GM13976 (cell line): ENCODE results near the gene NR2E1.

ENCODE experiments used
- DNase-seq: peaks from one replicate; pipeline ENCODE4 v3.0.0; 2012; ENCODE audit warnings: low spot score
- in situ Hi-C: fragments of 300-500 bp; cut with MboI; formaldehyde crosslinking; loops from one replicate; pipeline ENCODE4 v1.12.0; 2022; ENCODE audit warnings: low sequenced_read_pairs, mixed read lengths, inconsistent platforms; ENCODE audit not compliant: unreplicated experiment
- TF ChIP-seq, protein P1 (sequence below): IDR thresholded peaks from 2 replicates; pipeline ENCODE4 v1.5.1; 2012; ENCODE audit warnings: borderline replicate concordance, mild to moderate bottlenecking; ENCODE audit not compliant: insufficient read depth; ENCODE audit errors: extremely low read depth, missing control alignments, control extremely low read depth

Gene NR2E1

DNA sequence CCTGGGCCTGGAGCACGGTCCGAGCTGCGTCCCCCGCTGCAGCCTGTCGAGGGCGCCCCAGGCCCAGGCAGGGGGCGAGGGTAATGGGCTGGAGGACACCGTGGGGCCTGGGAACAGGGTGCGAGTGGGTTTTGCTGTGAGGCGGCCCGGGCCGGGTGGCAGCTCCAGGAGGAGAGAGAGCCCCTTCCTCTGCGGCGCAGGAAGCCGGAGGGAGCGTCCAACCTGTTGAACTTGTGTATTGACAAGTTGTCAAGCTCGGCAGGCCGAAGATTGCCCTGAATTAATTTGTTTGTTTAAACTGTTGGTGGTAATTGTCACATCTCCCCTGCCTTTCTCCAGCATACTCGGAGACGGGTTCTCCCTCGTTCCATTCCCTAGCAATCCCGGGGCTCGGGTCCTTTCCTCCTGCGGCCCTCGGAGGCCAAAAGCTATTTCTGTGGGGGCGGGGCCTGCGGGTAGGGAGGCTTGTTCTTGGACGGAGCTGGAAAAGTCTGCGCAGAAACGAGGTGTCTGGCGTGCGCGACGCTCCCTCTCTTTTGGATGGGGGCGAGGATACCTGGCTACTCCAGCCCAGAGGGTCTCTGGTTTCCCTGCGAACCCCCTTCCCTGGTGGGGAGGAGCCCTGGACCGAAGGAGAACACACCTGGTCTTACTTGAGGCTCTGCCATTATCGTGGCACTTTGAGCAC is 9.9 kb downstream of the NR2E1 start:
- DNase-seq = no peak
- TF ChIP-seq, protein P1, sequence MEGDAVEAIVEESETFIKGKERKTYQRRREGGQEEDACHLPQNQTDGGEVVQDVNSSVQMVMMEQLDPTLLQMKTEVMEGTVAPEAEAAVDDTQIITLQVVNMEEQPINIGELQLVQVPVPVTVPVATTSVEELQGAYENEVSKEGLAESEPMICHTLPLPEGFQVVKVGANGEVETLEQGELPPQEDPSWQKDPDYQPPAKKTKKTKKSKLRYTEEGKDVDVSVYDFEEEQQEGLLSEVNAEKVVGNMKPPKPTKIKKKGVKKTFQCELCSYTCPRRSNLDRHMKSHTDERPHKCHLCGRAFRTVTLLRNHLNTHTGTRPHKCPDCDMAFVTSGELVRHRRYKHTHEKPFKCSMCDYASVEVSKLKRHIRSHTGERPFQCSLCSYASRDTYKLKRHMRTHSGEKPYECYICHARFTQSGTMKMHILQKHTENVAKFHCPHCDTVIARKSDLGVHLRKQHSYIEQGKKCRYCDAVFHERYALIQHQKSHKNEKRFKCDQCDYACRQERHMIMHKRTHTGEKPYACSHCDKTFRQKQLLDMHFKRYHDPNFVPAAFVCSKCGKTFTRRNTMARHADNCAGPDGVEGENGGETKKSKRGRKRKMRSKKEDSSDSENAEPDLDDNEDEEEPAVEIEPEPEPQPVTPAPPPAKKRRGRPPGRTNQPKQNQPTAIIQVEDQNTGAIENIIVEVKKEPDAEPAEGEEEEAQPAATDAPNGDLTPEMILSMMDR = peak; percentile 18
- in situ Hi-C loops = no loop called here

DNA sequence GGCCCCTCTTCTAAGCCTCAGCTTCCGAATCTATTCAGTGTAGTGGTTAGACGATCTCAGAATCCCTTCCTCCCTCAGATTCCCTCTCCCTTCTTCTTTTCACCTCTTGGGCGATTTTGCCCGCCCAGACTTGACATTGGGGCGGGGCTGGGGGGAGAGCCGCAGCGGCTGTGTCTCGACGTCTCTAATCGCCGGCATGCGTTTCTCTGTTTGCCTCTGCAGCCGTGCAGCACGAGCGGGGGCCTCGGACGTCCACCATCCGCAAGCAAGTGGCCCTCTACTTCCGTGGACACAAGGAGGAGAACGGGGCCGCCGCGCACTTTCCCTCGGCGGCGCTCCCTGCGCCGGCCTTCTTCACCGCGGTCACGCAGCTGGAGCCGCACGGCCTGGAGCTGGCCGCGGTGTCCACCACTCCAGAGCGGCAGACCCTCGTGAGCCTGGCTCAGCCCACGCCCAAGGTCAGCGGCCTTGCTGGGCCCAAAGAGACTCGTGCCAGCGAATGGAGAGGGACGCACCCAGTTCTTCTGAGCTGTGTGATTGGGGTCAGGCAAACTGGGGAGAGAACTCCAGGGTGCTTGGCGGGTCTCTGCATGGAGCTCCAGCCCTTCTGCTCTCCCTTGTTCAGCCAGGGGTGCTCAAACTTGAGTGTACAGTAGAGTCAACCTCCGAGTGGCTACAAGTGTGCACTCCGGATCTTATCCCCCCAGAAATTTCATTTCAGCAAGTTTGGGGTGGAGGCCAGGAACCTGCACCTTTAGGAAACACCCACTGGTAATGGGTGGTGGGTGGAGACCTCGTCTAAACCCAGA is 10.7 kb downstream of the NR2E1 start:
- in situ Hi-C loops = no loop called here
- TF ChIP-seq, protein P1 = no peak
- no peak for DNase-seq

DNA sequence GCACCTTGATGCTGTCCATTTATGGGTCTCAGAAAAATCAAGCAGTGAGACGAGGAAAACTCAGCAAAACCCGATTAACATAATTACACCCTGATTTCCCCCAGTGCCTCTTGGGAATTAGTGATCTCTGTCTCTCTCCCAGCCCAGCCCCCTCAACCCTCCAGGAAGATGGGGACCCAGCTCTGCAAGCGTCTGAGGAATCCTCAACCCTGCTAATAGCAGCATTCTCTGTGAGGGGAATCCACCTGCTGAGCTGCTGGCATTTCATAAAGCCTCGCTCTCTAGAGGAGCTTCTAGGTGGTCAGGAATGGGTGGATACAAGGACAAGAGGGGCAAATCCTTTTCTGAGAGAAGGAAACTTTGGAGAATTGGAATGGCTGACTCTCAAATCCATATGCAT is 13.9 kb downstream of the NR2E1 start:
- in situ Hi-C loops = no loop called here
- DNase-seq = no peak
- TF ChIP-seq, protein P1 = no peak

DNA sequence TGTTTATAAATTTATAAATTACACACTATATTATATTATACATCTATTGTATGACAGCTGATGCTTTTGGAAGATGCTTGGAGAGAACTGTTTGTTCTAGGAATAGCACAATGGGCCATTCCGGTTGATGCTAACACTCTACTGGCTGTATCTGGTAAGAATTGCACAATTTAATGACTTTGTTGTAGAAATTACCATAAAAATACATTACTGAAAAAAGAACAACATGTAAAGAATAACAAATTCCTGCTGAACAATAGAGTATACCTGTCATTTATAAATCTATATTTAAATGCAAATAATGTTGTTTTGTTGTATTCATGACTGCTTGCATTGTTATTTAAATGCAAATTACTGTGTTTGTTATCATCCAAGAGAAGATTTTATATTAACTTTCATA is 14.4 kb downstream of the NR2E1 start:
- DNase-seq = no peak
- TF ChIP-seq, protein P1 = no peak
- in situ Hi-C loops = no loop called here

DNA sequence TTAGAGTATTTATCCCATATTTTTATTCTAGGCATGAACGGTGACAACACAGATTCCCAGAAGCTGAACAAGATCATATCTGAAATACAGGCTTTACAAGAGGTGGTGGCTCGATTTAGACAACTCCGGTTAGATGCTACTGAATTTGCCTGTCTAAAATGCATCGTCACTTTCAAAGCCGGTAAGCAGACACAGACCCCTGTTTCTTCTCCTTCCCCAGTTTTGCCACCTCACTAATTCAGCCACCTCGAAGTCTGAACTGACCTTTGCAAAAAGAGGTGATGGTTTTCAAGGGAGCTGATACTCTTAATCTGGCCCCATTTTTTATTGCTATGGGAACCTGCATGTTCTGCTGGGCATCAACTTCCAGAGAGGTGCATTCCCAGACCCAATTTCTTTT is 15.0 kb downstream of the NR2E1 start:
- in situ Hi-C loops = no loop called here
- TF ChIP-seq, protein P1 = no peak
- no peak for DNase-seq

DNA sequence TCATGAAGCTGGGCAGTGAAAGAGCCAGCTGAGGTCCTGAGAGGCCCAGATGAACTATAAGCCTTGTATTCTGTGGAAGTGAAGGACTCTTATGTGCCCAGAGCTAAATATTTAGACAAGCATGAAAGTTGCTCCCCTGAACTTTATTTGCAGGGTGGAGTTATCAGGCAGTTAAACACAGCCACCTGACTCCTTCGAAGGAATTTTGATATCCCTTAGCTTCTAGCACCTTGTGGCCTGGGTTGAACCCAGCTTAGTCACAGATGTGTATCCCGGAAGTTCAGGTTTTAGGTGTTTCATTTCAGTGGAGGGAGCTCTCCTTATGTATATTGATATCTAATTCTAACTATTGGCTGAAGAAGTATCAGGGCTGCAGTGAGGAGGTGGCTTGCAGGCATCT is 20.4 kb downstream of the NR2E1 start:
- TF ChIP-seq, protein P1 = no peak
- in situ Hi-C loops = no loop called here
- DNase-seq = no peak
